DND-41 (cell line): ENCODE data around the gene PRRT2.

Source experiments
- CTCF ChIP-seq: IDR thresholded peaks from 2 replicates; pipeline ENCODE4 v1.5.1; 2012; ENCODE audit warnings: borderline replicate concordance, low read length, moderate library complexity, mild to moderate bottlenecking; ENCODE audit not compliant: poor library complexity, severe bottlenecking; ENCODE audit errors: extremely low read depth
- EZH2 ChIP-seq: IDR thresholded peaks from 3 replicates; pipeline ENCODE4 v1.6.1; 2012; ENCODE audit warnings: borderline replicate concordance, low read depth, mild to moderate bottlenecking, moderate library complexity, low read length, inconsistent platforms; ENCODE audit not compliant: severe bottlenecking

DNA sequence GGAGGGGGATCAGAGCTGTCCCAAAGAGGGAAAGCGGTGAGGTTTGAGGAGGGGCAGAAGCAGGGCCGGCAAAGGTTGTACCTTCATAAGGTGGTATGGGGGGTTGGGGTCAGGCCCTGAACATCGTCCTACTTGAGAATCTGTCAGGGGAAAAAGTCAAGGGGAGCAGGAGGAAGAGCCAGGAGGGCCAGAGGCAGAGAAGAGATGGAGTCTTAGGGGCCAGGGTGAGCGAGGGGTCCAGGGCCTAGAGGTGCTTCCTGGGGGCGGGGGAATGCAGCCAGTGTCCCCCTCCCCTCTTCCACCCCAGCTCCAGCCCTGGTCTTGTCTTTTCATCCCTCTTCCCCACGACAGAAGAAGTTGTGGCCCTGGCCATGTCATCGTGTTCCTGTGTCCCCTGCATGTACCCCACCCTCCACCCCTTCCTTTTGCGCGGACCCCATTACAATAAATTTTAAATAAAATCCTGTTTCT lies 1.3 kb upstream of the PRRT2 start:
- TF ChIP-seq EZH2 (no peak), CTCF (no peak)
